NT2/D1 (cell line): ENCODE results near the gene DYSF.

Experiments
- DNase-seq: peaks from one replicate; pipeline ENCODE4 v3.0.0-alpha.2; 2011; ENCODE audit warnings: low read depth, low spot score
- H3K27me3 ChIP-seq: 2 replicates; pipeline ENCODE4 v1.6.0; 2011; ENCODE audit warnings: mild to moderate bottlenecking; ENCODE audit not compliant: insufficient read length, insufficient read depth
- H3K36me3 ChIP-seq: 2 replicates; pipeline ENCODE4 v1.6.1; 2011; ENCODE audit warnings: mild to moderate bottlenecking, low read length, mixed read lengths; ENCODE audit not compliant: insufficient read depth, insufficient read length
- H3K4me1 ChIP-seq: 2 replicates; pipeline ENCODE4 v1.5.1; 2011; ENCODE audit not compliant: insufficient read depth, insufficient read length
- H3K4me3 ChIP-seq: 2 replicates; pipeline ENCODE4 v1.5.1; 2011; ENCODE audit warnings: low read depth; ENCODE audit not compliant: insufficient read length
- H3K9ac ChIP-seq: 2 replicates; pipeline ENCODE4 v1.6.0; 2011; ENCODE audit warnings: low read depth; ENCODE audit not compliant: insufficient read length
- H3K9me3 ChIP-seq: 2 replicates; pipeline ENCODE4 v1.5.1; 2011; ENCODE audit warnings: mild to moderate bottlenecking, low read length; ENCODE audit not compliant: insufficient read depth
- SUZ12 ChIP-seq: IDR thresholded peaks from 2 replicates; pipeline ENCODE4 v1.6.1; 2011; ENCODE audit not compliant: insufficient read length, insufficient read depth; ENCODE audit errors: extremely low read depth
- YY1 ChIP-seq: IDR thresholded peaks from 2 replicates; pipeline ENCODE4 v1.6.1; 2011; ENCODE audit not compliant: insufficient read length, insufficient read depth
- ZNF274 ChIP-seq: IDR thresholded peaks from 2 replicates; pipeline ENCODE4 v1.6.1; 2011; ENCODE audit warnings: mild to moderate bottlenecking, low read depth, low read length

DYSF gene

DNA sequence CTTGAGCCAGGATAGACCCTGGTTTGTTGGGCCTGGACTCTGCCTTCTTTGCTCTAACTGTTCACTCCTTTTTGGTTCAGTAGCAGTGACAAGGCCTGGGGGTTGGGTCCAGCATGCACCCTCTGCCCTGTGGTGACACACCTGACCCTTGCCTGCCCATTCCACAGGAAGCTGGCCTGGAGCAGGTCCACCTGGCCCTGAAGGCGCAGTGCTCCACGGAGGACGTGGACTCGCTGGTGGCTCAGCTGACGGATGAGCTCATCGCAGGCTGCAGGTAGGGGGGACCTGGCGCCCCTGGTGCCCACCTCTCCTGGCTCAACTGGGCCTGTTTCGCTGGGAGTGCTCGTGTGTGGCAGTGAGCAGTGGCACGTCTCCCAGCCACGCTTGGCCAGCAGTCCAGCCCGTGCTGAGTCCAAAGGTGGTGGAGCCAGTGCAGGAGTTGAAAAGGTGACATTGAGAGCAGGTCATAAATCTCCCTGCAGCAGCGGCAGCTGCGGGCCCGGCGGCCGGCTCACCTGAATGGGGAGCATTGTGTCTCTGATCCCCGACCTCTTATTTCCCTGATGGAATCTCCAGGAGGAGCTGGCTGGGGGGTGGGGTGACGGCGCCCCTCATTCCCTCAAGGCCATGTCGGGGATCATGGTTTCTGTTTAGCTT lies 102.6 kb downstream of the DYSF start:
- H3K9ac ChIP-seq = no peak overlapping the region
- H3K27me3 ChIP-seq = no peaks in the 10 kb centered on the region
- DNase-seq = no peak
- peaks cover 21% of the 10 kb centered on the region for H3K4me1 ChIP-seq
- no peak for TF ChIP-seq ZNF274
- no peak for TF ChIP-seq YY1
- TF ChIP-seq SUZ12 = no peak
- H3K36me3 ChIP-seq = peaks cover 15% of the 10 kb centered on the region
- no peak overlapping the region for H3K4me3 ChIP-seq
- no peaks in the 10 kb centered on the region for H3K9me3 ChIP-seq

GRCh38 chr2:71556692-71557250 lies 103.4 kb downstream of the DYSF start:
- peaks cover 23% of the 10 kb centered on the region for H3K4me1 ChIP-seq
- peaks cover 15% of the 10 kb centered on the region for H3K36me3 ChIP-seq
- no peak for DNase-seq
- H3K9me3 ChIP-seq = no peaks in the 10 kb centered on the region
- no peaks in the 10 kb centered on the region for H3K27me3 ChIP-seq
- H3K4me3 ChIP-seq = no peak overlapping the region
- TF ChIP-seq SUZ12 (no peak), YY1 (no peak), ZNF274 (no peak)
- H3K9ac ChIP-seq = no peak overlapping the region

GRCh38 chr2:71557321-71557720 lies 104.0 kb downstream of the DYSF start:
- Histone ChIP-seq H3K4me3 (no peak overlapping the region), H3K4me1 (peaks cover 26% of the 10 kb centered on the region), H3K9ac (no peak overlapping the region), H3K9me3 (no peaks in the 10 kb centered on the region), H3K36me3 (peaks cover 15% of the 10 kb centered on the region), H3K27me3 (no peaks in the 10 kb centered on the region)
- no peak for DNase-seq
- TF ChIP-seq YY1 = no peak
- TF ChIP-seq ZNF274 = no peak
- TF ChIP-seq SUZ12 = no peak

DNA sequence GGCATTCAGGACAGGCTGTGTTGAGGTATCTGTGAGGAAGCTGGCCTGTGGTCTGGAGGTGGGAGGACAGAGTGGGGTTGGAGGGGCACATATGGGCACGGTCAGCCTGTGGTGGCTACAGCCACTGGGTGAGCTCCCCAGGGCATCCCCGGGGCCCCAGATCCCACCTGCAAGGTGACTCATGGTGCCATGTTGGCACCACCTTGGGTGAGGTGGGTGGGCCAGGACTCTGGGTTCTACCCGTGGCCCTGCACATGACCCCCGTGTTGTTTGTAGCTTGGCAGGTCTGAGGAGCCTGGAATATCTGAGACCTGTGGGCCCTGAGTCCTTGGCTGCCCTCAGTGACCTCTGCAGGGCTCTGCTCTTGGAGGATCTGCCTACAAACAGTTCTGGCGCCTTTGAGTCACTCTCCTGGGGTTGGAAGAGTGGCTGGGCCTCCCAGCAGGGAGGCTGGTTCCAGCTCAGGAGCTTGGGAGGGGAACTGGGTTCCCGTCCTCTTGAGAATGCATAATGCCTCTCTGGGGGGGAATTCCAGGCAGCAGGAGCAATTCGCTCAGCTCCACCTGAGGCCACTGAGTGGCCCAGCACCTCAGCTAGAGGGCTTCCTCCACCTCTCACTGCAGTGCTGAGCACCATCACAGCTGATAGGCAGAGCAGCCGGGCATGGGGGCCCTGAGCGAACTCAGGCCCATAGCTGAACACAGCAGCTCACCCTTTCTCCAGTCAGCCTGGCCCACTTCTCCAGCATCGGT lies 105.1 kb downstream of the DYSF start:
- H3K36me3 ChIP-seq = peaks cover 15% of the 10 kb centered on the region
- peak overlapping the region; percentile 26 for H3K9ac ChIP-seq
- DNase-seq = peak; percentile 25
- H3K4me3 ChIP-seq = no peak overlapping the region
- H3K4me1 ChIP-seq = peaks cover 26% of the 10 kb centered on the region
- H3K27me3 ChIP-seq = no peaks in the 10 kb centered on the region
- TF ChIP-seq SUZ12 (no peak), ZNF274 (no peak), YY1 (no peak)
- no peaks in the 10 kb centered on the region for H3K9me3 ChIP-seq

DNA sequence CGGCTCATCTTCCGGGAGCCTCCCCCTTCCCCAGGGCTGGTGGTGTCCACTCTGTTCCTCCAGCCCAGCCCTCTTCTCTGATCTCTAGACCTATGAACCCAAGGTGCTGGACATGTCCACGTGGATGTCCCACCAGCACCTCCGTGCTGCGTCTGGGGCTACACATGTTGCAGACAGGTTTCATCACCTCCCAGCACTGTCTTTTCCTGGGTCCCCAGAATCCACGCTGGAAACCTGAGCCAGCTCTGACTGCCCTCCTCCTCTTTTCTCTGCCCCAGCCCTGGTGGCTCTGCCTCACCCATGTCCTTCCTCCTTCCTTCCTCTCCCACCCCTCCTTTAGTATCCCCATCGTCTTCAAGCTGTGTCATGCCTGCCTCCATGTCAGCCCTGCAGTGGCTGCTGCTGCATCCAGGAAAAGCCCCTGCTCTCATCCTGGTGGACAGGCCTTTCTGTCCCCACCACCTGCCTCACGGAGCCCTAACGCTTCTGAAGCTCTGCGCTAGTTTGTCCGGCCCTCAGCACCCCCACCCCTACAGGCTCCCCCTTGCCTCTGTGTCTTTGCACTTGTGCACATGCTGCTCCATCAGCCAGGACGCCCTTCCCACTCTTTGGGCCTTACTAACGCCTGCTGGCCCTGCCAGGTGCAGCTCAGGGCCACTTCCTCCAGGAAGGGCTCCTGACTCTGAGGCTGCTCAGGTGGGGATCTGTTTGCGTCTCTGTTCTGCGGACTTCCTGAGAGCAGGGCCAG lies 105.9 kb downstream of the DYSF start:
- Histone ChIP-seq H3K9ac (no peak overlapping the region), H3K36me3 (peaks cover 10% of the 10 kb centered on the region), H3K9me3 (no peaks in the 10 kb centered on the region), H3K27me3 (no peaks in the 10 kb centered on the region), H3K4me3 (no peak overlapping the region), H3K4me1 (peaks cover 26% of the 10 kb centered on the region)
- no peak for DNase-seq
- TF ChIP-seq ZNF274 = no peak
- no peak for TF ChIP-seq SUZ12
- TF ChIP-seq YY1 = no peak

DNA sequence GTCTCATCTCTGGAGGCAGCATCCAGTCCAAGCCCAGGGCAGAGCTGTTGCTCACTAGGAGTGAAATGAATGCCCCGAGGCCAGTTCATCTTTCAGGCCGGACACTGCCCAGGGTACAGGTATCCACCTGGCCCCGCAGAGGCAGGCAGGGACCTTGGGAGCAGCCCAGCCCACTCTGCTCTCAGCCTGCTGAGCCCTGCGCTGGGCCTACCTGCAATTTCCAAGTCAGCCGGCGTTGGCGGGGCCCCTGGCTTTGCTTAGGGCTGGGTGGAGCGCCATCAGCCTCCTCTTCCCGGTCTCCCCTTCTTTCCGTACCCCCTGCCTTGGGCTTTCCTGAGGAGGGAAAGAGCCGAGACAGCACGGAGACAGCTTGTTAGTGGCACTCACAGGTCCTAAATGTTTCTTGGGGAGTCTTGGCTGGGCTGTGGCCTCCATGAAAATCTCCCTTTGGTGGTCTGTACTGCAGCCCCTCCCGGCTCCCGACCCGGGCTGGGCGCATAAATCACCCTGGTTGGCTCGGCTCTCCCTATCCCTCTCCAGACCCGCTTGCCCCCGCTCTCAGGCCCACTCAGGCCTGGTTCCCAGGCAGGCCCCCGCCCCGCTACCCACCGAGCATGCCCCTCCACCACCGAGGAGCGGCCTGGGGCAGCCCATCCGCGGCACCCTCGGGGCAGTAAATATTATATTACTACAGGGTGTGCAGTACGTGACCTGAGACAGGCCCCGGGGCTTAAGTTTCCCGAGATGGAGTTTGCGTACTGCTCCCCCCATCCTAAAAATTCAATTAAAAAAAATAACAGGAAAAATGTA lies 106.7 kb downstream of the DYSF start:
- TF ChIP-seq YY1 (no peak), SUZ12 (no peak), ZNF274 (no peak)
- Histone ChIP-seq H3K27me3 (no peaks in the 10 kb centered on the region), H3K4me3 (no peak overlapping the region), H3K36me3 (peaks cover 10% of the 10 kb centered on the region), H3K9me3 (no peaks in the 10 kb centered on the region), H3K9ac (no peak overlapping the region), H3K4me1 (peaks cover 26% of the 10 kb centered on the region)
- DNase-seq = no peak
